T follicular helper cell (primary cell): Measurements from ENCODE around the gene SLC6A11.

Experiments used
- DNase-seq: peaks from one replicate; pipeline ENCODE4 v3.0.0-alpha.2; 2020; ENCODE audit warnings: low read depth

SLC6A11 gene

GRCh38 chr3:10790713-10791112, 25.3 kb upstream of the SLC6A11 start:
- DNase-seq = no peak

GRCh38 chr3:10792208-10792607, 23.8 kb upstream of the SLC6A11 start:
- DNase-seq = no peak

- DNase-seq = no peak
These were observed 17.2 kb upstream of the SLC6A11 start for GRCh38 chr3:10798600-10799367.

- no peak for DNase-seq
These were observed 11.8 kb upstream of the SLC6A11 start for GRCh38 chr3:10804183-10804648.

- no peak for DNase-seq
These were observed 10.0 kb upstream of the SLC6A11 start for GRCh38 chr3:10806006-10806405.

- DNase-seq = no peak
These were observed 7.8 kb upstream of the SLC6A11 start for GRCh38 chr3:10808130-10808735.

GRCh38 chr3:10808974-10809373, 7.1 kb upstream of the SLC6A11 start:
- DNase-seq = no peak

GRCh38 chr3:10810376-10810775, 5.7 kb upstream of the SLC6A11 start:
- DNase-seq = no peak

GRCh38 chr3:10813425-10813824, 2.6 kb upstream of the SLC6A11 start:
- no peak for DNase-seq

- DNase-seq = no peak
These were observed 1.4 kb upstream of the SLC6A11 start for GRCh38 chr3:10814623-10815022.

- no peak for DNase-seq
These were observed 541 bp upstream of the SLC6A11 start for GRCh38 chr3:10815487-10815886.

GRCh38 chr3:10816863-10817253, 830 bp downstream of the SLC6A11 start:
- DNase-seq = no peak

- no peak for DNase-seq
These were observed 1.5 kb downstream of the SLC6A11 start for GRCh38 chr3:10817506-10817905.

GRCh38 chr3:10822055-10822454, 6.0 kb downstream of the SLC6A11 start:
- DNase-seq = no peak

GRCh38 chr3:10822708-10823515, 6.9 kb downstream of the SLC6A11 start:
- no peak for DNase-seq

GRCh38 chr3:10823516-10823818, 7.4 kb downstream of the SLC6A11 start:
- DNase-seq = no peak

- no peak for DNase-seq
These were observed 8.4 kb downstream of the SLC6A11 start for GRCh38 chr3:10824468-10824867.

- no peak for DNase-seq
These were observed 17.9 kb downstream of the SLC6A11 start for GRCh38 chr3:10833855-10834414.

- DNase-seq = no peak
These were observed 18.9 kb downstream of the SLC6A11 start for GRCh38 chr3:10834951-10835350.

- no peak for DNase-seq
These were observed 19.4 kb downstream of the SLC6A11 start for GRCh38 chr3:10835406-10835805.

GRCh38 chr3:10836676-10837075, 20.6 kb downstream of the SLC6A11 start:
- DNase-seq = no peak

GRCh38 chr3:10837849-10838248, 21.8 kb downstream of the SLC6A11 start:
- no peak for DNase-seq

GRCh38 chr3:10839167-10839566, 23.1 kb downstream of the SLC6A11 start:
- DNase-seq = no peak
